Mononuclear cell (primary cell): ENCODE data around the gene LMAN1. TPM values are rescaled to one million over a fixed set of nuclear protein-coding genes. Genes with fewer than 3 reads are reported as not detected.

Experiments
- H3K27me3 ChIP-seq: 2 replicates; pipeline ENCODE4 v1.6.0; 2011; ENCODE audit warnings: low read length, control low read depth; ENCODE audit not compliant: insufficient read depth
- H3K4me1 ChIP-seq: 2 replicates; pipeline ENCODE4 v1.5.1; 2011; ENCODE audit warnings: mild to moderate bottlenecking, low read length, control low read depth; ENCODE audit not compliant: insufficient read depth
- H3K4me3 ChIP-seq: 2 replicates; pipeline ENCODE4 v1.5.1; 2011; ENCODE audit warnings: mild to moderate bottlenecking, low read length, moderate library complexity
- H3K9me3 ChIP-seq: 2 replicates; pipeline ENCODE4 v1.5.1; 2011; ENCODE audit warnings: low read depth, mild to moderate bottlenecking, control low read depth, low read length
- total RNA-seq: library from RNA; depleted of rRNA; stranded (reverse); fragments of >200 nt; gene quantifications from one replicate; pipeline ENCODE4 v1.2.3, GENCODE V29; 2012

The LMAN1 gene
- total RNA-seq, 1 donor: 40.6 TPM

GRCh38 chr18:59340817-59341216, 18.2 kb downstream of the LMAN1 start:
- Histone ChIP-seq H3K9me3 (peaks cover 12% of the 10 kb centered on the region), H3K4me3 (no peak overlapping the region), H3K4me1 (no peaks in the 10 kb centered on the region), H3K27me3 (no peaks in the 10 kb centered on the region)

GRCh38 chr18:59340312-59340711, 18.8 kb downstream of the LMAN1 start:
- Histone ChIP-seq H3K4me3 (no peak overlapping the region), H3K4me1 (no peaks in the 10 kb centered on the region), H3K27me3 (no peaks in the 10 kb centered on the region), H3K9me3 (peaks cover 12% of the 10 kb centered on the region)

- no peaks in the 10 kb centered on the region for H3K4me1 ChIP-seq
Measured at GRCh38 chr18:59332986-59333385, 26.1 kb downstream of the LMAN1 start.

GRCh38 chr18:59328683-59329082, 30.4 kb downstream of the LMAN1 start:
- Histone ChIP-seq H3K27me3 (no peaks in the 10 kb centered on the region), H3K4me3 (no peak overlapping the region), H3K4me1 (no peaks in the 10 kb centered on the region), H3K9me3 (no peaks in the 10 kb centered on the region)

More at GRCh38 chr18:59332986-59333385, 26.1 kb downstream of the LMAN1 start:
- H3K27me3 ChIP-seq: no peaks in the 10 kb centered on the region
- no peak overlapping the region for H3K4me3 ChIP-seq
- no peaks in the 10 kb centered on the region for H3K9me3 ChIP-seq

- Histone ChIP-seq H3K9me3 (no peaks in the 10 kb centered on the region), H3K27me3 (no peaks in the 10 kb centered on the region)
Measured at GRCh38 chr18:59325965-59326364, 33.1 kb downstream of the LMAN1 start.

GRCh38 chr18:59324623-59324971, 34.5 kb downstream of the LMAN1 start:
- Histone ChIP-seq H3K27me3 (no peaks in the 10 kb centered on the region), H3K9me3 (no peaks in the 10 kb centered on the region), H3K4me1 (no peaks in the 10 kb centered on the region), H3K4me3 (no peak overlapping the region)

More at GRCh38 chr18:59325965-59326364, 33.1 kb downstream of the LMAN1 start:
- Histone ChIP-seq H3K4me3 (no peak overlapping the region), H3K4me1 (no peaks in the 10 kb centered on the region)

- no peak overlapping the region for H3K4me3 ChIP-seq
- peaks cover 2% of the 10 kb centered on the region for H3K27me3 ChIP-seq
- no peaks in the 10 kb centered on the region for H3K4me1 ChIP-seq
- no peaks in the 10 kb centered on the region for H3K9me3 ChIP-seq
Measured at GRCh38 chr18:59323931-59324622, 35.0 kb downstream of the LMAN1 start.

GRCh38 chr18:59318460-59319050, 40.5 kb downstream of the LMAN1 start, which contains the start of gene CPLX4:
Gene CPLX4 (minus strand): TSS chr18:59318649. CDS start chr18:59318462, 187 bp downstream.
- H3K27me3 ChIP-seq: peaks cover 8% of the 10 kb centered on the region
- H3K9me3 ChIP-seq: no peaks in the 10 kb centered on the region
- no peaks in the 10 kb centered on the region for H3K4me1 ChIP-seq
- no peak within 1 kb of the TSS for H3K4me3 ChIP-seq

GRCh38 chr18:59311631-59312030, 47.4 kb downstream of the LMAN1 start:
- H3K27me3 ChIP-seq: peaks cover 37% of the 10 kb centered on the region
- peaks cover 9% of the 10 kb centered on the region for H3K4me1 ChIP-seq
- no peaks in the 10 kb centered on the region for H3K9me3 ChIP-seq
- no peak overlapping the region for H3K4me3 ChIP-seq

- Histone ChIP-seq H3K4me1 (peaks cover 9% of the 10 kb centered on the region), H3K4me3 (no peak overlapping the region), H3K9me3 (no peaks in the 10 kb centered on the region), H3K27me3 (peaks cover 38% of the 10 kb centered on the region)
Measured at GRCh38 chr18:59308938-59309260, 50.2 kb downstream of the LMAN1 start.

GRCh38 chr18:59308248-59308937, 50.7 kb downstream of the LMAN1 start:
- no peaks in the 10 kb centered on the region for H3K9me3 ChIP-seq
- H3K4me1 ChIP-seq: peaks cover 9% of the 10 kb centered on the region
- no peak overlapping the region for H3K4me3 ChIP-seq
- H3K27me3 ChIP-seq: peaks cover 38% of the 10 kb centered on the region

- no peaks in the 10 kb centered on the region for H3K9me3 ChIP-seq
- peaks cover 9% of the 10 kb centered on the region for H3K4me1 ChIP-seq
- H3K4me3 ChIP-seq: no peak overlapping the region
- peaks cover 34% of the 10 kb centered on the region for H3K27me3 ChIP-seq
Measured at GRCh38 chr18:59306640-59307039, 52.4 kb downstream of the LMAN1 start.

- H3K4me3 ChIP-seq: no peak overlapping the region
- H3K9me3 ChIP-seq: no peaks in the 10 kb centered on the region
- peaks cover 30% of the 10 kb centered on the region for H3K27me3 ChIP-seq
- peaks cover 9% of the 10 kb centered on the region for H3K4me1 ChIP-seq
Measured at GRCh38 chr18:59305295-59305694, 53.8 kb downstream of the LMAN1 start.

- Histone ChIP-seq H3K27me3 (peaks cover 18% of the 10 kb centered on the region), H3K4me1 (peaks cover 7% of the 10 kb centered on the region), H3K9me3 (no peaks in the 10 kb centered on the region), H3K4me3 (no peak overlapping the region)
Measured at GRCh38 chr18:59303656-59304195, 55.3 kb downstream of the LMAN1 start.

- H3K9me3 ChIP-seq: no peaks in the 10 kb centered on the region
- H3K4me3 ChIP-seq: no peak overlapping the region
- H3K4me1 ChIP-seq: no peaks in the 10 kb centered on the region
- peaks cover 14% of the 10 kb centered on the region for H3K27me3 ChIP-seq
Measured at GRCh38 chr18:59303006-59303405, 56.1 kb downstream of the LMAN1 start.
